AG09319 (cell line): ENCODE results near the gene C12orf50.

Source experiments
- DNase-seq: peaks from one replicate; pipeline ENCODE4 v3.0.0-alpha.2; 2010; ENCODE audit warnings: low read depth; ENCODE audit errors: extremely low read depth
- TF ChIP-seq, protein P1 (sequence below): IDR thresholded peaks from 2 replicates; pipeline ENCODE4 v1.5.1; 2011; ENCODE audit warnings: low read depth, mild to moderate bottlenecking, inconsistent platforms, low read length, moderate library complexity

The C12orf50 gene

DNA sequence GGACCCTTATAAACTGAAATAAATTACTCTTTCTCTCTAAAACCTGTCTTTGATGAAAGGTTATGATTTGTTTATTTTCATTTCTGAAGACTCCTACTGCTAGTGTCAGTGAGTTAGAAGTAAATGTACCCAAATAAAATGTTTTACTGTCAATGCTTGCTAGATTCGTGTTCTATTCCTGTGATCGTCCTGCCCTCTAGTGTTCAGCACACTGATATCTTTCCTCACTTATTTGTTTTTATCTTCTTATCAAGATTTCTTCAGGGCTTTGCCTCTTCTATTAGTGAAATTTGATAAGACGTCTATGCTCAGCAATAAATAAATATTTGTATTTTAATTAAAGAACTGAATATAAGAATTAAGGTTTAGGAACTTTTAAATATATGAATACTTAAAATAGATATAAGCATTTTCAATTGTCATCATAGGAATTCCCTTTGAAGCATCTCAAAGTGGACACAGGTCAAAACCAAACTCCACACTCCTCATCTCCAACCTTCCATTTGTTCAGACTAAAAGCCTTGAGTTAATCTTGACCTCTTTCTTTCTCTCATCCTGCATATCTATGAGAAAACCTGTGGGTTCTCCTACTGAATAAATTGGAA lies 75.8 kb downstream of the C12orf50 start:
- TF ChIP-seq, protein P1, sequence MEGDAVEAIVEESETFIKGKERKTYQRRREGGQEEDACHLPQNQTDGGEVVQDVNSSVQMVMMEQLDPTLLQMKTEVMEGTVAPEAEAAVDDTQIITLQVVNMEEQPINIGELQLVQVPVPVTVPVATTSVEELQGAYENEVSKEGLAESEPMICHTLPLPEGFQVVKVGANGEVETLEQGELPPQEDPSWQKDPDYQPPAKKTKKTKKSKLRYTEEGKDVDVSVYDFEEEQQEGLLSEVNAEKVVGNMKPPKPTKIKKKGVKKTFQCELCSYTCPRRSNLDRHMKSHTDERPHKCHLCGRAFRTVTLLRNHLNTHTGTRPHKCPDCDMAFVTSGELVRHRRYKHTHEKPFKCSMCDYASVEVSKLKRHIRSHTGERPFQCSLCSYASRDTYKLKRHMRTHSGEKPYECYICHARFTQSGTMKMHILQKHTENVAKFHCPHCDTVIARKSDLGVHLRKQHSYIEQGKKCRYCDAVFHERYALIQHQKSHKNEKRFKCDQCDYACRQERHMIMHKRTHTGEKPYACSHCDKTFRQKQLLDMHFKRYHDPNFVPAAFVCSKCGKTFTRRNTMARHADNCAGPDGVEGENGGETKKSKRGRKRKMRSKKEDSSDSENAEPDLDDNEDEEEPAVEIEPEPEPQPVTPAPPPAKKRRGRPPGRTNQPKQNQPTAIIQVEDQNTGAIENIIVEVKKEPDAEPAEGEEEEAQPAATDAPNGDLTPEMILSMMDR: peak; percentile 55
- DNase-seq: peak; percentile 12

DNA sequence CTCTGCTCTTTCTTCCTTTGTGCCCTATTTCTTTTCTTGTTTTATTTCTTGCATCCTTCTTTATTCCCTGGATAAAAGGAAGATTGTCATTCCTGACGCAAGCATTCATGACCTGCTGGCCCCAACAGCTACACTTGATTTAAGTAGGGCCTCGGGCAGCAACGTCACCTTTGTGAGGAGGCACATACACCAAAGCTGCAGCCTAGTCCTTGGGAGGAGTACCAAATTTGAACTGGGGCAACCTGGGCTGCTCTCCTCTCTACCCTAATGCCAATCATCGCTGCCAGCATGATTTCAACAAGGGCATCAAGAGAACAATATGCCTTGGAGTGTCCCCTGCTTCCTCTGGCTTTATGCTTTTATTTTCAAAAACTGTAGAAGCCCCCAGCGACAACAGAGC lies 76.4 kb downstream of the C12orf50 start:
- no peak for DNase-seq
- TF ChIP-seq, protein P1: no peak

DNA sequence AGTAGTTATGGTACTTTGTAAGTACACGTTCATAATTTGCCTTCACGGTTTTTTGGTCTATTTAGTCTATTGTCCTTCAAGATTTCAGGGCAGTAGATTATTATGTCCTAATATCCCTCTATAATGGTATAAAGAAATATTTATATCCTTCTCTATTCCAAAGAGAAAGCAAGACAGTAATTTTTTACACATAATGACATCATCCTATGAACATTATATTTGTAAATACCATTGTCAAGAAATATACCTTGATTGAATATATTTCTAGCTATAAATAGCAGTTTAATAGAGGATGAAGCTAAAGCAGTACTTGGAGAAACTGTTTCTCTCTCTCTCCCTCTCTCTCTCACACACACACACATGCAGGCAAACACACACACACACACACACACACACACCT lies 77.0 kb downstream of the C12orf50 start:
- DNase-seq: no peak
- TF ChIP-seq, protein P1: no peak

DNA sequence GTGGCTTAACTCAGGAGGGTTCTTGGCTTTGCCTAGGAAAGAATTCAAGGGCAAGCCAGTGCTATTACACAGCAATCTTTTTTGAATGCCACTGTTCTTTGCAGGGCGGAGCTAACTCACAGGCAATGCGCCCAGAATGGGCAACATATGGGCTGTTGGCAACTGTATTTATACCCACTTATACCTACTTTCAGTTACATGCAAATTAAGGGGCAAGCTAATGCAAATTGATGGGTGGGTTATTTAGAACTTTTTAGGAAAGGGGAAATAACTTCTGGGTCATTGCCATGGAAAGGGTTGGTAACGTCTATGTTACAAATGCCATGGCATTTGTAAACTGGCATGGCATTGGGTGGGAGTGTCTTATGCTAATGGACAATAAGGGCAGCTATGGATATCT lies 85.4 kb downstream of the C12orf50 start:
- TF ChIP-seq, protein P1: no peak
- DNase-seq: no peak

DNA sequence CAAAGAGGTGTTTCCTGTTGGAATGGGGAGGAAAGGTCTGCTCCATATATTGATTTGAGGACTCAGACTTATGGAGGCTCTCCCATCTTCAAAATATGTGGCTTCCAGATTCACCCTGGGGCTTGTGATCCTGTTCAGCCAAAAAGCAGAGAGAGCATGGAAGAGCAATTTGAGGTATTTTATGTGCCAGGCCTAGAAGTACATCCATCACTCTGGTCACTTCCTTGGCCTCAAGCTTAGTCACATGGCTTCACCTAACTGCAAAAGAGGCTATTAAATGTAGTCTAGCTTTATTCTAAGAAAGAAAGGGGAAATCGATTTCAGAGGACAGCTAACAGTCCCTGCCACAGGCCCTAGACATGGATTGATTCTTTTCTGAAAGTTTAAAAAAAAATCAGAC lies 86.2 kb downstream of the C12orf50 start:
- DNase-seq: no peak
- TF ChIP-seq, protein P1: no peak

DNA sequence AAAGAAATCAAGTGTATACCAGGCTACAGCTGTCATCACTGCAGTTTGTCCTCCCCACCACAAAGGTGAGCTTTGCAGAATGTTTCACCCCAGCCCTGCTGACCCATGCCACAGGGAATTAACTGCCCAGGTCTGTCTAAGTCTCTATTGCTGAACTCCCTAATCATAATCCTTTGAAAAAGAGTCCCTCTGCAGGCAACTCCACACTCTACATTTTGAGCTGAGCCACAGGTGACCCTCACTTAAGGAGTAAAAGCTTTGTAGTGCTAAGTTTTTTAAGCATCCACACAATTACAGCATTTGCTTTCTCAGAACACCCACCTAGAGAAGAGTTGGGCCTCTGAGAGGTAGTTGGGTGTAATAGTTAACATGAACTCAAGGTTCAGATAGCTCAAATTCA lies 90.0 kb downstream of the C12orf50 start:
- no peak for DNase-seq
- TF ChIP-seq, protein P1: no peak

DNA sequence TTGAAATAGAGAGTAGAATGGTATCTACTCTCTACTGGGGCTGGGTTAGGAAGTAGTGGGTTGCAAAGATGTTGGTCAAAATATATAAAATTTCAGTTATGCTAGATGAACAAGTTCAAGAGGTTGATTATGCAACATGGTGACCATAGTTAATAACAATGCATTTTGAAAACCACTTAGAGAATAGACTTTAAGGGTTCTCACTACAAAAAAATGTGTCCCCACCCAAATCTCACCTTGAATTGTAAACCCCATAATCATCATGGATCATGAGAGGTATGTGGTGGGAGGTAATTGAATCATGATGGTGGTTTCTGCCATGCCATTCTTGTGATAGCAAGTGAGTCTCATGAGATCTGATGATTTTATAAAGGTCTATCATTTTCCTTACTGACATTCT lies 94.0 kb downstream of the C12orf50 start:
- no peak for DNase-seq
- TF ChIP-seq, protein P1: no peak
